G401.6 (cell line): ENCODE results near the gene UNC13B.

Source experiments
- FAIRE-seq: peaks from 2 replicates; lab custom pipeline; 2012; peaks lifted over from hg19 to GRCh38; lab: Jason Lieb, UNC

The UNC13B gene

DNA sequence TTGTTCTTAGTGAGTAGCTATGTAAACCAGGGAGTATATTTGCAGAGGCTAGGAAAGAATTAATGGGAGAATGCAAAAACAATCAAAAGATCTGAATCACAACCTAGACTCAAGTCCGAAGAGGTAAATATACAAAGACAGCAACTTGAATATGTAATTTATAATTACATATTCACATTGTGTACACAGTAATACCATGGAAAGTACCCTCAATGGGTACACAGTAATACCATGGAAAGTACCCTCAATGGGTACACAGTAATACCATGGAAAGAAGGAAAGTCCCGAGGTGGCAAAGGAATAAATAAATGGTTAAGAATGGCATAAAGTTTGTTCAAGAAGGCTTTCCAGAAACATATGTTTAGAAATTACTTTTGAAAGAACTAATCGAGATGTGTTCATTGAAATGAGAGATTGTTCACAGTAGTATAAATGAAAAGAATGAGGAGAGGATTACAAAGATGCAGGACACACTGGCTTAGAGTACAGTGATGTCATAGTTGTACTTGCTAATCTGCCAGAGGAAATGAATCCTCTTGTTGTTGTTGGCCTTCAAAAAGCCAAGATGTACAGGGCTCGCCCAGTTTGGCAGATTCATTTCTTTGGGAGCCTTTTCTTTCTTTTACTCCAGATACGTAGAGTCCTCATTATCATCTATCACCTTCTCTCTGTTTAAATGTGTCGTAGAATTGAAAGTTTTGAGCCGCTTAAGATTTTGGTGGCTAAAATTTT lies 116.0 kb downstream of the UNC13B start:
- FAIRE-seq = no peak

DNA sequence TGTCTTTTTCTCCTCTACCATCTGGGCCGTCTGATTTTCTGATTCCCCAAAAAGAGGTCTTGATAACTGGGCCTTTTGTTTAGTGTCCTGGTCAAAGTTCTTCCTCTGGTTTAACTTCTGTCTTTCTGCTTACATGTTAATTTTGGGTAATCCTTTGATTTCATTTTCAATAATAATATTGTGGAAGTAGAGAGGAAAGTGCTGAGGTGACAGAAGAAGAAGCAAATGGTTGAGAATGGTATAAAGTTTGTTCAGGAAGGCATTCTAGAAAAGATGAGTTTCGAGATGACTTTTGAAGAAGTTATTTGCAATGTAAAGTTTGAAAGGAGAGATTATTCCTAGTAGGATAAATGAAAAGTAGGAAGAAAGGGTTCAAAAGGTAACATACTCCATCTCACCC lies 118.1 kb downstream of the UNC13B start:
- no peak for FAIRE-seq

DNA sequence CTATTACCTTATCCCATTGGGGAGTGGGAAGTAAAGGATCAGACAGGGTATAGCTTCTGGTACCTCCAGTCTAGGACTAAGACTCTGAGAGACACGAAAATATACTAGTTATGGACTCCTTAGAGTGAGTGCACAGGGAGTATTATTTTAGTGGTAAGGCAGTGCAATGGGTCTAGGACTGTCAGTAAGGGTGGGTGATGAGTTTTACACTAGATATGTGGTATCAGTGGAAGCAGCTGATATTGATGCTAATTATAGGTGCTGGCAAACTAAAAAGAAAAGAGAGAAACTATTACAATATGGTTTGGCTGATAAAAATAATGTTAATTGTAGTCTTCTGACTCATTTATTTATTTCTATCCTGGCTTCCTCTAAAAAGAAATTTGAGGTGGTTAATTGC lies 118.6 kb downstream of the UNC13B start:
- FAIRE-seq = no peak

DNA sequence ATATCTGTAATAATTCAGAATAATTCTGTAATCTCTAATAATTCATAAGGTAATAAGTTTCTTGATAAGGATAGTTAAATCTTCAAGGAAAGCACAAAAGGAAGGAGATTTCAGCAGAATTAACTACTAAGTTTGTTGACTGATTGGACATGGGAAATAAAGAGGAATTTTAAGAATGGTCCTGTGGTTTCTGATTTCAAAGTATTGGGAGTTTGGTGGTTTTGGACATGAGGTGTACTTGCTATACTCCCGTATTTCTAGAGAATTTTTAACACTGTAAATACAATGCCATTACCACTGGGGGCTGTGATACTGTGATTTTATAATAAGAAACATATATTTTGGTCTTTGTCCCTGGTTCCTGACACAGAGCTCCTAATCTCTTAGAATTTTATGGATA lies 123.9 kb downstream of the UNC13B start:
- no peak for FAIRE-seq

DNA sequence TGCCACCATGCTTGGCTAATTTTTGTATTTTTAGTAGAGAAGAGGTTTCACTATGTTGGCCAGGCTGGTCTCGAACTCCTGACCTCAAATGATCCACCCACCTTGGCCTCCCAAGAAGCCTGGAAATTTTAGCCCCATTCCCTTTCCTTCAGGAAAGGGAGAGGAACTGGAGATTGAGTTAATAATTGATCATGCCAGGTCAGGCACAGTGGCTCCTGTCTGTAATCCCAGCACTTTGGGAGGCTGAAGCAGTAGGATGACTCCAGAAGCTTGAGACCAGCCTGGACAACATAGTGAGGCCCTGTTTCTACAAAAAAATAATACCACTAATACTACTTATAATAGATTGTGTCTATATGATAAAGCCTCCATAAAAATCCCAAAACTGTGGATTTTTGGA lies 124.6 kb downstream of the UNC13B start:
- FAIRE-seq = no peak

DNA sequence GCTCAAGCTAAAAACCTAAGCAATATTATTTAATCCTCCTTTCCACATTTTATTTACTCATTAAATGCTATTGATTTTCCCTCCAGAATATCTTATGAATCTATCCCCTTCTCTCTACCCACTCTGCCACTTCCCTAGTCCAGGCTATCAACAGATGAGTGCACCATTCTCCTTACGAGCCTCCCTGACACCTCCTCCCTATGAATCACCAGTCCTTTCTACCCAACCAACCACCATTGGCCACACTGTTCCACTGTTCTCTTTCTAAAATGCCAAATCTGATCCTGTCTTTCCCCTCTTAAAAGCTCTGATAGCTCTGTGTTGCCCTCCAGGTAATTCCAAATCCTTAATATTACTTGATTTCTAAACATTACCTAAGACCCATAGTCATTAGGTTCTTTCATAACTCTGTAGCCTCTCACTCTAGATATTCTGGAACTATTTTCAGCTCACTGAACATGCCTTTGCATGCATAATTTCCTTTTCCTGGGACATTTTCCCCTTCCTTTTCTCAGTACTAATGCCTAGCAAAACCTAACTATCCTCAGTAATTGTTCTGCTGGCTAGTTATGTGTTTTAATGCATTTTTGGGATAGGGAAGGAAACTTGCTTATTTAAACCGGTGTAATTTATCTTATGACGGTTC lies 126.3 kb downstream of the UNC13B start:
- FAIRE-seq = no peak

DNA sequence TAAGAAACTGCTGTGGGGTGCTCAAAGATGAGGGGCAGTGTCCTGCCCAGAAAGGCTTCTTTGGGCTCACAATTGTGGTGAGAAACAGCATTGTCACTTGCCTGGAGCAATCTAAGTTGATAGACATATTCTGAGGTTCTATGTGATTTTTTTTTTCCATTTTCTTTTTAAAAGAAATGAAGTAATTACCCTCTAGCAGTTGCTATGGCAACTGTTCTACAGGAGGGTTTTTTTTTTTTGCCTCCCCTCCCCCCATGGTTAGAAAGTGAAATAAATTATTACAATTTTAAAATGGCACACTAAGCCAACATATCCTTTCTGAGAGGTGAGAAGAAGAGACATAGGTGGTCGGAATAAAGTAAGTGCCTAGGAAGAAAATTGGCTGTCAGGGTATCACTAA lies 127.0 kb downstream of the UNC13B start:
- FAIRE-seq = no peak

DNA sequence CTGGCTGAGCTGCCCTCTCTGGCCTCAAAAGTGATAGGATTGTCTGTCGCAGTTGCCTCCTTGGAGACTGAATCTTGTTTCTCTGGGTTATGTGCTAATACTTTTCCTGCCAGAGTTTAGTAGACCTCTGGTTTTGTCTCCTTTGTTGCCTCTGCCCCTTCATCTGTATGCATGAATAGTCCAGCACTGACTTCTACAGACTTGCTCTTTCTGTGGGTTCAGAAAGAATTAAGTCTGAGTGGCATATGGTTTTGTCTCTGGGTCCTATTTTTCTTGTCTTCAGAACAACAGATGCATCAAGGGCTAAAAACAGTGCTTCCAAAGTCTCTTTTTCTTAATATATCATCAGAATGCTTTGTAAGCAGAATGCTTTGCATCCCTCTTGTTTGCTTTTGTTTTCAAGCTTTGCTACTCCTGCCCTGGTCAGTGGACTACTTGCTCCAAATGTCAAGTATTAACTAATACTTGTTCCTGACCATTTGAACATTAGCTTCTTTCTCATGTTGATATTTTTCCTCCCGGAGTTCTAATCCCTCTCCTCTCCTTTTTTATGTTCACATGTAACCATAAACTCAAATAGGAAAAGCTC lies 131.7 kb downstream of the UNC13B start:
- no peak for FAIRE-seq

DNA sequence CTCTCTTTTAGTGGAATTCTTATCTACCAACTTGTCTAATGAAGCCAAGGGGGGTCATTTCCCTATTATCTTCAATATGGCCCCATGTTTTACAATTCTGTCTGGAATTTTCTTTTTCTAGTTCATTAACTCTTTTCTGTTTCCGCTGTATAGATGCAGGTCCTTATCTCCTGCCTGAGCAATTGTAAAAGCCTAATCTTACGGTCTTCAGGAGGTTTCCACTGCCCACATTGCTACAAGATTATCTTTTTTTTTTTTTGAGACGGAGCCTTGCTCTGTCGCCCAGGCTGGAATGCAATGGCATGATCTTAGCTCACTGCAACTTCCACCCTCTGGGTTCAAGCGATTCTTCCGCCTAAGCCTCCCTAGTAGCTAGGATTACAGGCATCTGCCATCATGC lies 132.3 kb downstream of the UNC13B start:
- no peak for FAIRE-seq

DNA sequence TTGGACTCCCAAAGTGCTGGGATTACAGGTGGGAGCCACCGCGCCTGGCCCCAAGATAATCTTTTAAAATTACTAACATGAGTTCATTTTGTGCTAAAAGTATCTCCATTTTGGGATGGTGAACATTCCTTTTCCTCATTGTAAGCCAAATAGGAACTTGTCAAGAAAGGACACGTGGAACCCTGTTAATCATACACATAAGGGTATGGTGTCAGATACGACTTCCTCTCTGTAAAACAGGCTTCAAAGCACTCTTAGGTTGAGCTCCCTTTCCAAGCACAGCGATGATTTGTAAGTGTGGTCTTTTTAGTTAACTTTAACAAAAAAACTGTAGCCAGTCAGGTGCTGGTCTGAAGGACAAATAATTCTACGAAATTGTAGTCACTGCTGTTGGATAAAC lies 132.7 kb downstream of the UNC13B start:
- no peak for FAIRE-seq

DNA sequence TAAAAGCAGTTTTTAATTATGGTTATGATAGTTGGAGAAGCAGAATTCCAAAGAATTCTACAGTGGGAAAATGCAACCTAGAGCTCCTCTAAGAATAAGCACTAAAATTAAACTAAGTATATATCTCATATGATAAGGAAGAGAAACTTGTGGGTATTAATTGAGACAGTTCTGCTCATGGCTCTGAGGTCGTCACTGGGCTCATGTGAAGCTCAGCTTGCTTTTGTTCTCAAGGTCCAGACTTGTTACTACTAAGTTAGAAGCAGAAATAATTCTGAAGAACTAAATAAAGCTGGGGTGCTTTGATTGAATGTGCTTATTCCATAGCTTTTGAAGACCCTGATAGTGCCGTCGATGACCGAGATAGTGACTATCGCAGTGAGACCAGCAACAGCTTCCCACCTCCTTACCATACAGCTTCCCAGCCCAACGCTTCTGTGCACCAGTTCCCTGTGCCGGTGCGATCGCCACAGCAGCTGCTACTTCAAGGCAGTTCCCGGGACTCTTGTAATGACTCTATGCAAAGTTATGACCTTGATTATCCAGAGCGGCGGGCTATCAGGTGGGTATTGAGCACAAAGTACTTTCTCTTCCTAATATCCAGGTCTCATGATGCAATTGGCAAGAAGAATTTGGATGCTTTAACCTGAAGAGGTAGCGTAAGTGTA lies 133.7 kb downstream of the UNC13B start:
- no peak for FAIRE-seq

DNA sequence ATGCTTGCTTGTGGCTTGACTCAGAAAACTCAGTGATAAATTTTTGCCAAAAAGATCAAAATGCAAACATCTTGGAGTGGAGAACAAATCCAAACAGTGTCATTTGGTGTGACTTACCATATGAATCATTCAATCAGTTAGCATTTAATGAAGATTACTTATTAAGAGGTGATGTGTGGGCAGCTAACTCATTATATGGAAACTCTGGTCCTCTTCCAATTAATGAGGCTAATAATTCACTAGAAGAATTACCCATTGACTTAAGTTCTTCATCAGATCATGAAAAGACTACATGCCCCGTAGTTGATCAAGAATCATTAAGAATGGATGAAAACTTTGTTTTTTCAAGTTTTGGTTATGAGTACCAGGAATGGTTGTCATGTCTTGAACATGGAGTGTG lies 141.8 kb downstream of the UNC13B start:
- FAIRE-seq = no peak

DNA sequence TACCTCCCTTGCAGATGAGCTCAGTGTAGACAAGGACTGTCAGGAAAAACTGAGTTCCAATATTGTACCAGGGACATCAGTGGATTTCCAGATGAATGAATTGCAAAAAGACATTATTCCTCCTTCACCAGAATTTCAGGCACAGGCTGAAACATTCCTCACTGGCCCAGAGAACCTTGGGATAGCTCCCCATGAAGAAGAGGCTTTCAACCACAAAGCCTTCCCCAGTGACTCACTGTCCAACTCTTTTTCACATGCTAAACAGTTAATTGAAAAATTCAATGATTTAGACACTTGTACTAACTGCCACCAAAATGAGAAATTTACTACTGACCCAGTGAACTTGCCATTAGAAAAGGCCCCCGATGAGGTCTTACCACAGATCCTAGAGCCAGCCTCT lies 144.5 kb downstream of the UNC13B start:
- FAIRE-seq = no peak

DNA sequence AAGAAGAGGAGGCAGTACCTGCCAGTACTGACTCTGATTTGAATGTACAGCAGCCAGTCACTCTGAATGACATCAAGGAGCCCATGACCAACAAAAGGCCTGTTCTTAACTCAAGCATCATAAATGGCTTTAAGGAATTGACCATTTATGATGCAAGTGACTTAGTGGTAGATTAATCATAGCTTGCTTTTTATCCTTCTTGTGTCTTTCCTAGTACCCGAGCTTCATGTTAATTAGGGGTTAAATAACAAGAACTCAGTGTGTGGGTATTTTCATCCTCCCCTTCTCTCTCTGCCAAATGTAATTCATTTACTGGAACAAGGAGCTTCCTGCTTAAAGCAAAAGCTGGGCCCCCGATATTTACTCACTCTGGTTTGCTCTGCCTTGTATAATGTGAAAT lies 146.5 kb downstream of the UNC13B start:
- no peak for FAIRE-seq

DNA sequence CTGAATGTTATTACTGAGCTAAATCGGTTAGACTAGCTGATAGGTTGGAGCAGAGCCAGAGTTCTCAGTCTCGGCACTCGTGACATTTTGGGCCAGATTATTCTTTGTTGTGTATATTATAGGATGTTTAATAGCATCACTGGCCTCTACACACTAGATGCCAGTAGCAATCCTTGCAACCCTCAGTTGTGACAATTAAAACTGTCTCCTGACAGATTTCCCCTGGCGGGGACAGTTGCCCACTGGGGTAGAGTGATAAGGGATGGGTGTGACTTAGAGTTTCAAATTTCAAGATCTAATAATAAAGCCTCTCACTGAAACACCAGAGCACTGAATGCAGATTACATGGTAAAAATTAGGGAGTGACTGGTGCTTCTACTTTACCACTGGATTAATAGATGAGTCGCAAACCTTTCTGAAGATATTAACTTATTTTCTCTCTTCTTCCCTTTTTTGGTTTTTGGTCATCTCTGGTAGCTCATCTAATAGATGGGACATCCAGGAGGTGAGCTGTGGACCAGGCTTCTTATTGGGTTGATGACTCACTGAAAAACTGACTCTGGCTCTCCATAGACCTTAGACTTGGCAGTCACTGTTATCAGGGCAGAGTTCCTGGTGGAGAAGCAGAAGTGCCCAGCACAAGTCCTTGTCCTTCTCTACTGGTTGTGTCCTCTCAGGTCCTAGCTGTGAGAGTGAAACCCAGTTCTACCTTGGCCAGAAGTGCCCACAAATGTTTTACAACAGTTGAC lies 150.3 kb downstream of the UNC13B start:
- no peak for FAIRE-seq

DNA sequence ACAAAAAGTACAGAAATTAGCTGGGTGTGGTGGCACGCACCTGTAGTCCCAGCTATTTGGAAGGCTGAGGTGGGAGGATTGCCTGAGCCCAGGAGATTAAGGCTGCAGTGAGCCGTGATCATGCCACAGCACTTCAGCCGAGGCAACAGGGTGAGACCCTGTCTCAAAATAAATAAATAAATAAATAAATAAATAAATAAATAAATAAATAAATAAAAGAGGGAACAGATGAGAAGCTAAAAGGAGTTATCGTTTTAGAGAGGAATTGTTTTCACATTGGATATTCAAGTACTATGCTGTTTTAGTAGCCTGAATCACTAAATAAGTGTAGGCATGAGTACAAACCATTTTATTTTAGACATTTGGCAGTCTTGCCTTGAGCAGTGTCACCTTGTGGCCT lies 151.7 kb downstream of the UNC13B start:
- FAIRE-seq = no peak

DNA sequence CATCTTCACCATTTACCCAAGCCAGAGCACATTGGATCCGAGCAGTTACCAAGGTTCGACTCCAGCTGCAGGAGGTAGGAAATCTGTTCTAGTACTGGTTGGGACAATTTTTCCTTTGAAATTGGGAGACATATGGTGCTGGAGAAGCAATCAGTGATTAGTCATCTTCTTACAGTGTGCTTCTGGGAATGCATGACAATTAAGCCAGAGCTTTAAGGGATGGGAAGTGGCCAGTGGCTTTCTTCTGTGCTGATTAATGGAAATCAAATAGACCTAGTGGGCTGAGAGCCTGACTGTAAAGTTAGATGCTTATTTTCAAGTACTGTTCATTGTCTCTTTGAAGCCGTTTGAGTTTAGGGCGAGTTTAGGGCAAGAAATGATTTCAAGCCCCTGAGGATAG lies 152.1 kb downstream of the UNC13B start:
- FAIRE-seq = no peak

DNA sequence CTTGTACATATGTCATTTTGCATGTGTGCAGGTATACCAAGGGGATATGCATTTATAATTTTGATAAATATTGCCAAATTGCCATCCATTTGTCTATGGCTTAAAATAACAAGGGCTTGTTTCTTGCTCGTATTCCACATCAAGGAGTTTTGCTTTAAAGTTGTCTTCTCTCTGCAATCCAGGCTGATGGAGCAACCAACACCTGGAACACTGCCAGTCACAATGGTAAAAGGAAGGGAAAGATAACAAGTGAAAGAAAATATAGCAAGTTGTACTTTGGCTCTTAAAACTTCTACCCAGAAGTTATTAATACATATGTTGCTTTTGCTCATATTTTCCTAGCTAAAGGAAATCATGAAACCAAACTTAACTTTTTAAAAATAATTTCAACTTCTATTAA lies 156.9 kb downstream of the UNC13B start:
- FAIRE-seq = no peak

DNA sequence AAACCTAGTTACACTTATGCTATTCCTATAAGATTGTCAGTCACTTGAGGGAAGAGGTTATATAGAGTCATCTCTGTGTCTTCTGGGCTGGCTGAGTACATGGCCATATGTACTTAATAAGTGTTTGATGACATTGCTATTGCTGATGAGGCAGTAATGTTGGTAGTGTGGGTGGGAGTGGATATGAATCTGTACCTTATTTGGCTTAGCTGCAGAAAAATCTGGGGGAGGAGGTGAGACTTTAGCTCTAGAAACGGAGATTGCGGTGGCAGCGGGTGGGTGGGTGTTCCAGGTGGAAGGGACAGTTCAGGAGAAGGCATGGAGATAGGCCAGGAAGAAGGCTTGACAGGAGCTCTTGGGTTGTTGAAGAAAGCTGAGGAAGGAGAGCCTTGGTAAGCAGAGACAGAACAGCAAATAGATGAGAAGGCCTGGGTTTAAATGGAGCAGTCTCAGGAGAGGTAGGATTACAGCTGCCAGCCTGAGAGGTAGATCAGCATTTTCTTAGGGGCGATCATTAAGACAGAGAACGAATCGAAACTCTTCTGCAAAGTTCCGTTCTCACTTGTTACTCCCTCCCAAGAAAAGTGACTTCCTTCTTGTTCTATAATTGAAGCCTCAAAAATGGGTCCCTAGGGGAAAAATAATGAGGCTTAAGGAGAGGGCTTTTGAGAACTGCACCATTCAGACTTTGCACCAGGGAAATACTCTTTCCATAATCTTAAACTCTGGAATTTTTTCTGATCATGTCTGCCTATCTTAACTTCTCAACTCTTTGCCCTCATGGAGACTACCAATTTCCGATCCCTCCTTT lies 160.5 kb downstream of the UNC13B start:
- no peak for FAIRE-seq

DNA sequence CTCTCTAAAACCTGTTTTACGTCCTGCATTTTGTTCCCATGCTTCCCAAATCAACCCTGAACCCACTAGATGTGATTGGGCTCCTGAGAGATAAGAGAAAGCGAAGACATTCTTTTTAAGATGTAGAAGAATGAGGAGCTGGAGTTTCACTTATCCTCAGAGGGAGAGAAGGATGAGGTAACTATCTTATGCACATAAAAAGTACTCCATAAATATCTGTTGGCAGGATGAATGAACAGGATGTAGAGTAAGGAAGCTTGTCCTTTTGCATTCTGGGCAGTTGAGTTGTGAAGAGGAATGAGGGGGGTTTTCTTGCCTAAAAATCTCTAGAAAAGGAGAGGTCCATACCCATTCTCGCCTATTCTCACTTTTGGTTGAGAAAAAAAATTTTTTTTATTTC lies 163.2 kb downstream of the UNC13B start:
- no peak for FAIRE-seq

DNA sequence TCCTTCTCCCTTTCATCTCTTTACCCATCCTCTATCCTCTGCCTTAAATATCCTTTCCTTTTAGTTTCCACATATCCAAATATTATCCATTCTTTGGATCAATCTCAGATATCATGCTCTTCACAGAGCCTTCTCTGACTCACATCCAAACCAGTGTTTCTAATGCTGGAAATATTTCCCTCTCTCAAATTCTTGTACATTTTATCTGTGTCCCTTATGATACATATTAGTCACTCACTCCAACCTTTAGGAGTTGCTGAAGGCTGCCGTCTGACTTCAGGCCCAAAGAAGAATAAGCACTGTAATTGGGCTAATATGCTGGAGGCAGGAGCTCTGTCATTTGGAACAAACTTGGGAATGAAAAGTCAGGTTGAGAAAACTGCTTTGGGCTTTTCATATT lies 171.7 kb downstream of the UNC13B start:
- FAIRE-seq = no peak

DNA sequence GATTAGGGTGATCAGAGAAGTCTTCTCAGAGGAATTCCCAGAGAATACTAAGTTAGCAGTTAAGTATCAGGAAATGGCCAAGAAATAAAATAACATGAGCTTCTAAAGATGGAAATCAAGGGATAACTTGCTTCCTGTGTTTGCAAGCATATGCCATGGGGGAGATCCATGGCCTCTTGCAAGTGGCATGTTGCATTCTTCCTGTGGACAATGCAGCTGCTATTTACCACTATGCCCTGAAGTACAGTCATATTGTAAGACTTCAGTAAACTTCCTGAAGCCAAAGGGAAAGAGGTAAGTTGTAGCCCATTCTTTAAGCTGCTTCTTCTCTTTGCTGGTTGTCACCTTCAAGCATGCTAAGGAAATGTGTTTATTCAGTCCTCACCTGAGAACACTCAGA lies 173.4 kb downstream of the UNC13B start:
- FAIRE-seq = no peak
